ENCODE results near the gene CCDC71.

CCDC71 gene

DNA sequence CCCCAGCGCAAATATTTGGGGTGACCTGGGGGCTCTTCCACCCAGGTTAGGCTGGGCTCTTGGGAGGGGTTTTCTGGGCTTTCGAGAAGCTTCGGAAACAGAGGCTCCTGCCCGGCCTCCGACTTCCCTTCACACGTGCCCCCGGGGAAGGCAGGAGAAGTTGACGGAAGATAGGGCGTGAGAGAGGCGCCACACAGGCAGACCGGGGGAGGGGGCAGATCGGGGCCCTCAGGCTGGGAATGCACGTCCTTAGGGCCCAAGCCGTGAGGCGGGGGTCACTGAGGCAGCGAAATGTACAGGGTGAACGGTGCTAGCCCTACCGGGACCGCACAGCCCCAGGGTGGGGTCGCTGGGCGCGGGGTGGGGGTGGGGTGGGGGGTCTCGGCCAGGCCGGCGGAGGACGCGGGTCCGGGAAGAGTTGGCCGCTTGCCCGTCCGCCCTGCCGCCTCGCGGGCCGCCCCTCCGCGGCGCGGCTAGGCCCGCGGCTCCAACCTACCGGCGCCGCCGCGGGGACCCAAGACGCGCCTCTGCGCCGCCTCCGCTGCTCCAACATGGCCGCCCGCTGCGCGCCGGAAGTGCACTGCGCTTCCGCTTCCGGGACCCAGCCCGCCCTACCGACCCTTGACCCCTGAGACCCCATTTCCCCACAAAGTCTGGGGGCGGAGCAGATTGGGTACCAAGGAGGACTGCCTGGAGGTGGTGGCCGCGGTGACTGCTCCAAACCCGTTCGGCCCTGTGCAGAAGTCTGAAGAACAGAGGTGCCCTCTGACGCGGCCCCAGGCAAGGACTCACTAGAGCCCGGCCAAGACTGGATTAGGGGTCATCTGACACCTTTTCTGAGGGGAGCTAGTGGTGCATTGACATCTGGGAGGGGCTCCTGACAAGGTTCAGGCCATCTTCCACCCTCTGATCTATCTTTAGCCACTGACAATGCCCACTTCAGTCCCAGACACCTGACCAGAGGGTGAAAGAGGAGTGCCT, at the start of gene CCDC71:
CCDC71 (minus strand) TSS at position 561 of the 981 bp plus-strand sequence. CDS start 2,123 bp downstream, outside the sequence.
- peak; percentile 97 for DNase-seq (ENCODE audit: low spot score)
- TF ChIP-seq, protein P1, sequence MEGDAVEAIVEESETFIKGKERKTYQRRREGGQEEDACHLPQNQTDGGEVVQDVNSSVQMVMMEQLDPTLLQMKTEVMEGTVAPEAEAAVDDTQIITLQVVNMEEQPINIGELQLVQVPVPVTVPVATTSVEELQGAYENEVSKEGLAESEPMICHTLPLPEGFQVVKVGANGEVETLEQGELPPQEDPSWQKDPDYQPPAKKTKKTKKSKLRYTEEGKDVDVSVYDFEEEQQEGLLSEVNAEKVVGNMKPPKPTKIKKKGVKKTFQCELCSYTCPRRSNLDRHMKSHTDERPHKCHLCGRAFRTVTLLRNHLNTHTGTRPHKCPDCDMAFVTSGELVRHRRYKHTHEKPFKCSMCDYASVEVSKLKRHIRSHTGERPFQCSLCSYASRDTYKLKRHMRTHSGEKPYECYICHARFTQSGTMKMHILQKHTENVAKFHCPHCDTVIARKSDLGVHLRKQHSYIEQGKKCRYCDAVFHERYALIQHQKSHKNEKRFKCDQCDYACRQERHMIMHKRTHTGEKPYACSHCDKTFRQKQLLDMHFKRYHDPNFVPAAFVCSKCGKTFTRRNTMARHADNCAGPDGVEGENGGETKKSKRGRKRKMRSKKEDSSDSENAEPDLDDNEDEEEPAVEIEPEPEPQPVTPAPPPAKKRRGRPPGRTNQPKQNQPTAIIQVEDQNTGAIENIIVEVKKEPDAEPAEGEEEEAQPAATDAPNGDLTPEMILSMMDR (IDR thresholded peaks at IDR 0.05; ENCODE audit: extremely low read depth, insufficient read depth, missing control alignments), result no peak
- in situ Hi-C loops (cut with MboI; ENCODE audit: low pct_unique_long_range_greater_than_20kb, low sequenced_read_pairs, unreplicated experiment), result loop anchor here (25.0 kb wide), 1 partner anchor 271 kb away; the partner anchor contains the start of gene NICN1

DNA sequence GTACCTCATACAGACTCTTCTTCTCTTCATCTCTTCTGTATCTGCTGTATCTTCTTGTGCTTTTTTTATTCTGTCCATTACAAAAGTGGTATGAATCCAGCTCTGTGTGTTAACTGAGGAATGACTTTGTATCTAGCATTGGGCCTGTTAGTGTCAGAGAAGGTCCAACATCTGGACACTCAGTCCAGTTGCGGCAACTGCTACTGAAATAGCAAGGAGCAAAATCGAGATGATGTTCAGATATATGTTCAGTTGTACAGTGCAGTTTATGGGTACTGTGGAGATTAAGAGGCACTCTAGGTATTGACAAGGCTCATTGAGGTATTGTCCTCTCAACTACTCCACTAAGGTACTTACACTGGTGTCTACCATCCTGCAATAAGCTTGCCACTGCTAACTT, 47.9 kb upstream of the CCDC71 start:
- TF ChIP-seq, protein P1 (IDR thresholded peaks at IDR 0.05; ENCODE audit: extremely low read depth, insufficient read depth, missing control alignments), result no peak
- in situ Hi-C loops (cut with MboI; ENCODE audit: low pct_unique_long_range_greater_than_20kb, low sequenced_read_pairs, unreplicated experiment), result no loop called here
- DNase-seq (ENCODE audit: low spot score), result no peak

DNA sequence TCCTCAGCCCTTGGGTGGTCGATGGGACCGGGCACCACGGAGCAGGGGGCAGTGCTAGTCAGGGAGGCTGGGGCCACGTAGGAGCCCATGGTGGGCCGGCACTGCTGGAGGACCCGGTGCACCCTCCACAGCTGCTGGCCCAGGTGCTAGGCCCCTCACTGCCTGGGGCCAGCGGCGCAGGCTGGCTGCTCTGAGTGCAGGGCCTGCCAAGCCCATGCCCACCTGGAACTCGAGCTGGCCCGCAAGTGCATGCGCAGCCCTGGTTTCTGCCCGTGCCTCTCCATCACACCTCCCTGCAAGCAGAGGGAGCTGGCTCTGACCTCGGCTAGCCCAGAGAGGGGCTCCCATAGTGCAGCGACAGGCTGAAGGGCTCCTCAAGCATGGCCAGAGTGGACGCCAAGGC, 47.4 kb upstream of the CCDC71 start:
- in situ Hi-C loops (cut with MboI; ENCODE audit: low pct_unique_long_range_greater_than_20kb, low sequenced_read_pairs, unreplicated experiment), result no loop called here
- TF ChIP-seq, protein P1 (IDR thresholded peaks at IDR 0.05; ENCODE audit: extremely low read depth, insufficient read depth, missing control alignments), result no peak
- DNase-seq (ENCODE audit: low spot score), result no peak

DNA sequence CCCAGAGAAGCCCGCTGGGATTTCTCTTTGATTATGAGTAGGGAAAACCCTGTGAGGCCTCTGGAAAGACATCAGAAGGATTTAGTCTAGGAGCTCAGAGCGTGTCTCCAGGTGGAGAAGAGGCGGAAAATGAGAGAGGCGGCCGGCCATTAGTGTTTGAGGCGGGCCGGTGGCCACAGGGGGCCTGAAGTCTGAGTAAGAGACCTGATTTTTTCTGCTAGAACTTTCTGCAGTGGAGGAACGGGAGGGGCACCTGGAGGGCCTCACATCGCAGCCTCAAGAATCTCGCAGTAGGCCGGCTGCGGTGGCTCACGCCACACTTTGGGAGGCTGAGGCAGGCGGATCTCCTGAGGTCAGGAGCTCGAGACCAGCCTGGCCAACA, 33.8 kb upstream of the CCDC71 start:
- DNase-seq (ENCODE audit: low spot score), result peak; percentile 3
- TF ChIP-seq, protein P1 (IDR thresholded peaks at IDR 0.05; ENCODE audit: extremely low read depth, insufficient read depth, missing control alignments), result no peak
- in situ Hi-C loops (cut with MboI; ENCODE audit: low pct_unique_long_range_greater_than_20kb, low sequenced_read_pairs, unreplicated experiment), result no loop called here

DNA sequence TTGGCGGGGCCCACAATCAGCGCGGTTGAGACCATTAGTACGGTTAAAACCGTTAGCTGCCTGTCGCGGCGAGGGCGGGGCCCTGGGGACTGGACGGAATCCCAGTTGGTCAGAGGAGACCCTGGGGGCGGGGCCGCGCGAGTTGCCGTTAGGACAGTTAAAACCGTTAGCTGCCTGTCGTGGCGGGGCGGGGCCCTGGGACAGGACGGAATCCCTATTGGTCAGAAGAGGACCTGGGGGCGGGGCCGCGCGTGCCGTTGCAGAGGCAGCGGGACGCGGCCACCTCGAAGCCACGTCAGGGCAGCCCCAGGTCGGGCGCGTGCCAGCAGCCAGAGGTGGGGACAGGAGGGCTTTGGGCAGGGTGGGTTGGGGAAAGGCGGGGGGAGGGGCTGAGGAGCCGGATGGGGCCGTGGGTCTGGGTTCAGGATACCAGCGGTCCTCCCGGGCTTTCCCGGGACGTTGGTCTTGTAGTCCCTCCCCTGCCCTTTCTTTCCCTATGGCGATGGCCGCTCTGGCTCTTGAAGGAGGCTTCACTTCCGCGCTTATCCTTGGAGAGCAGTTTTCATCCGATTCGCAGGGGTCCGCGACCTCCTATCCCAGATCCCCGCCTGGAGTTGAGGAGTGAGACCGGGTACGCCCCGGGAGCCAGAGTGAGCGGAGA, 33.2 kb upstream of the CCDC71 start:
- in situ Hi-C loops (cut with MboI; ENCODE audit: low pct_unique_long_range_greater_than_20kb, low sequenced_read_pairs, unreplicated experiment), result no loop called here
- TF ChIP-seq, protein P1 (IDR thresholded peaks at IDR 0.05; ENCODE audit: extremely low read depth, insufficient read depth, missing control alignments), result no peak
- no peak for DNase-seq (ENCODE audit: low spot score)

DNA sequence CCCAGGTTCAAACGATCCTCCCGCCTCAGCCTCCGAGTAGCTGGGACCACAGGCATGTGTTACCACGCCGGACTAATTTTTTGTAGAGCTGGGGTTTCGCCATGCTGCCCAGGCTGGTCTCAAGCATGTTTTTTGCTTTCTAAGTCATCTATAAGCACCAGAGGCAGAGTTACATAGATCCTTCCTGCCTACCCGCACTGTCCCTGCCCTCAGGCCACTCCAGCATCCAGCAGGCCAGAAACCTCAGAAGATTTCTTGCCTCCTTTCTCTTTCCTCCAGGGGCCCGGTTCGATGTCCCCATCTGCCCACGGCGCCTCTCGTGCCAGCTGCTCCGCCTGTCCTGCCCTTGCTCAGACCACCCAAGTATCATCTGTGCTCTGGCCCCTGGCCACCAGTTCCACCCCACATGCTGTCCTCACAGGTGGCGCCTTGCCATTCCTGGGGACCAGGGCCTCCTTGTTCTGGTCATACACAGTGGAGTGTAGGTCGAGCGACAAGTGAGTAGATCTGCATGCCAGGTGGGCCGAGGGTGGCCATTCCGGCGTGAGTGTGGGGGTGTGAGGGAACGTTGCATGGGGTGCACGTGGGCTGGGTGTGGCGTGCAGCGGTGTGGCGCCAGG, 32.6 kb upstream of the CCDC71 start:
- DNase-seq (ENCODE audit: low spot score), result no peak
- TF ChIP-seq, protein P1 (IDR thresholded peaks at IDR 0.05; ENCODE audit: extremely low read depth, insufficient read depth, missing control alignments), result no peak
- in situ Hi-C loops (cut with MboI; ENCODE audit: low pct_unique_long_range_greater_than_20kb, low sequenced_read_pairs, unreplicated experiment), result no loop called here
